ENCODE measurements around the gene UCKL1.
A peak's percentile ranks its signal among the peaks of the same experiment; 100 is the strongest.

Gene UCKL1

DNA sequence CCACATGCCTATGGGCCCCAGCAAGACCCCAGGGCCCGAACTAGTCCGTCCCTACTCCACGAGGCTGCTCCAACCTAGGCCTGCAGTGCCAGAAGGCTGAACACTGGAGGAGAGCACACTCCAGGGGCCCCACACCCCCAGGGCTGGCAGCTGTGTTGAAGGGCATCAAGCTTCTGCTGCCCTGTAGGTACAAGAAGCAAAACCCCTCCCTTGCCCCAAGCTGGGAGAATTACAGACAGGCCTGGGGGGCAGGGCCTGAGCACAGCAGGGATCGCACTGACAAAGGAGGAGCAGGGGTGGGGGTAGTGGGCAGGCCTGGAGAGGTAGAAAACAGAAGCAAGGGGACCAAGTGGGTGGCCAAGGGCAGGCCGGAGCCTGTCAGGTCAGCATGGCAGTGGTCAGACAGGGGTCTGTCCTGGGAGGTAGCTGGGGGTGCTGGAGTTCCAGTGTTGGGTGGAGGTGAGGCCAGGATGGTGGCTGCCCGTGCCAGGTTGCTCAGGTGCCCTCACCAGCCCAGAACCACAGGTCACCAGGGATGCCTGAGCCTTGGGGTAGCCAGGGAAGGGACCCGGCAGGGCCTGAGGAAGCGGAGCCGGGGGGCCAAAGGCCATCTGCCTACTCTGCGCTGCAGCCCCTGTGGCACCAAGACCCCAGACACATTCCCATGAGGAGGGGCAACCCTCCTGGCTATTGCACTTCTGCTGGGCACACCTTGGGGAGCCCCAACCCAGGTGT lies 2.9 kb upstream of the UCKL1 start:
- DNase-seq: no peak

GRCh38 chr20:63958471-63958870 lies 2.3 kb upstream of the UCKL1 start:
- DNase-seq: no peak

GRCh38 chr20:63957690-63958441 lies 1.6 kb upstream of the UCKL1 start:
- DNase-seq: no peak

DNA sequence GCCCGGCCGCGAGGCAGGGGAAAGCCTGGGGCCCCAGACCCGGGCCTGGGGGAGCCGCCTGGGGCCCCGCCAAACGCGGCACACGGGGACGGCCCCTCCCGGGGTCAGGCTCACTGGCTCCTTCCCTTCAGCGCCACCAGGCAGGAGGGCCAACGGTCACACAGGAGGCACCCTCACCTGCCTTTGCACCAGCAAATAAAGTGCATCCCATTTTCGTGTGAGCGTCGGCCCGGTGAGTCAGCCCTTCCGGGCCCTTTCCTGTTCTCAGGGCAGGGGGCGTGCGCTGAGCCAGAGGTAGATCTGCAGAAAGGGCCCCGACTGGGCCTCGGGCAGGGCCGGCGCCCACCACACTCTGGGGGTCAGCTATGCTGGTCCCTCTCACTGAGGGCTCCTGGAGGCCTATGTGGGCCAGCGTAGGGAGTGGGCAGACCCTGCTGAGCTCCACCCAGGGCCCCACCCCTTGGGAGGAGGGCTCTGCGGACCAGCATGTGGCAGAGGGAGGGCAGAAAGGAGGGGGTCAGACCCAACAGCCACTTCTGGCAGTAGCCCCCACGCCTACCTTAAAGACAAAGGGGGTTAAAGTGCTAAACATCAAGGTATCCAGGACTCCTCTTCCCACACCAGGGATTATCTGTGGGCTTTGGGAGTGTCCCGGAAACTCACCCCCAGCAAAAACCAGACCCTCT lies 931 bp upstream of the UCKL1 start:
- DNase-seq: peak; percentile 63

DNA sequence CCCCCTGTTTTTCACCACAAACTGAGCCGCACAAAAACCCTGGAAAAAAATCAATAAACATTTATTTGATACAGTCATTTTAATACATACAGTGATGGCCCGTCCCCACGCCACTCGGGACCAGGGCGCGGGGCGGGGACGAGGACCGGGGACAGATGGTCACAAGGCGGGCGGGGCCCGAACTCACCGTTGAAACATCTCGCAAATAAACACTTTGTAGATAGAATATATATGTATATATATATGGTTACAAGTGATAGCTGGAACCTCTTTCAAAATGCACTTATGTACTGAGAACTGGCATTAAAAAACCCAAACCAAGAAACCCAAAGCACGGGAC lies 418 bp upstream of the UCKL1 start:
- DNase-seq: no peak

- peak; percentile 39 for DNase-seq
Measured at GRCh38 chr20:63955281-63955826, 862 bp downstream of the UCKL1 start.

- no peak for DNase-seq
Measured at GRCh38 chr20:63953764-63954429, 2.3 kb downstream of the UCKL1 start.

DNA sequence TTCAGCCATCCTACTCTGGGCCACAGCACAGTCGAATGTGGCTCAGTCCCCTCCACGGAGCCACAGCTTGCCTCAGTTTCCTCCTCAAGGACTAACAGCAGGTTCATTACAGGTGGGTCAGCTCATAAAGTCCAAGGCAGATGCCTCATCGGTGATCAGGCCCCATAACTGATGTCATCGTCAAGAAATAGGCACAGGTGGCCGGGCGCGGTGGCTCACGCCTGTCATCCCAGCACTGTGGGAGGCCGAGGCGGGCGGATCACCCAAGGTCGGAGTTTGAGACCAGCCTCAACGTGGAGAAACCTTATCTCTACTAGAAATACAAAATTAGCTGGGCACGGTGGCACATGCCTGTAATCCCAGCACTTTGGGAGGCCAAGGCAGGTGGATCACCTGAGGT lies 3.4 kb downstream of the UCKL1 start:
- DNase-seq: no peak

GRCh38 chr20:63952210-63952535 lies 4.0 kb downstream of the UCKL1 start:
- DNase-seq: no peak

- no peak for DNase-seq
Measured at GRCh38 chr20:63951398-63952209, 4.6 kb downstream of the UCKL1 start.

DNA sequence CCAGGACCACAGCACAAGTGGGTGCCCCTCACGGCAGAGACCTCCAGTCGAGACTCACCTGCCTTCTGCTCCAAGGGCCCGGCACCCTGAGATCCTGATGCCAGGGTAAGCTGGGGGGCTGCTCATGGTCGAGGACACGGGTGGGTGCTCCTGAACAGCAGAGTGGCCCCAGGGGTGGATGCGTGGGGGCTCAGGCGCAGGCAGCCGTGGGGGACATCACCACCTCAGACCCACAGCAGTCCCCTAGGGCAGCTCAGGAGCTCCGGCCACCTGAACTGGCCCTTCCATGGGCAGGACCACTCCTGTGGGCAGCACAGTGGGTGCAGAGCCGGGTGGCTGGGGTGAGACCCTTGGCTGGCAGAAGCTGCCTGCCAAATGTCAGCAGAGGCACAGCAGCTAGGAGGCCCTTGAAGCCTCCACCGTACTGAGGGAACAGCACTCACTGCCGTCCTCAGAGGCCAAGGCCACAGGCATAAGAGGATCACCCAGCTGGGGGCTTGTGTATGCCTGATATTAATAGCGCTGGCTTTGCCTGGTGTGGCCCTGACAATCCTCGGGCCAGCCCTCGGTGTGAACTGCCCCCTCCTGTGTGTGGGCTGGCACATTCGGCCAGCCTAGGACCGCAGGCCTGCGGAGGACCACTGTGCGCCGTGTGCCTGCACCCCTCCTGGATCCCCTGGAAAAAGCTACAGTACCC lies 5.4 kb downstream of the UCKL1 start:
- no peak for DNase-seq

DNA sequence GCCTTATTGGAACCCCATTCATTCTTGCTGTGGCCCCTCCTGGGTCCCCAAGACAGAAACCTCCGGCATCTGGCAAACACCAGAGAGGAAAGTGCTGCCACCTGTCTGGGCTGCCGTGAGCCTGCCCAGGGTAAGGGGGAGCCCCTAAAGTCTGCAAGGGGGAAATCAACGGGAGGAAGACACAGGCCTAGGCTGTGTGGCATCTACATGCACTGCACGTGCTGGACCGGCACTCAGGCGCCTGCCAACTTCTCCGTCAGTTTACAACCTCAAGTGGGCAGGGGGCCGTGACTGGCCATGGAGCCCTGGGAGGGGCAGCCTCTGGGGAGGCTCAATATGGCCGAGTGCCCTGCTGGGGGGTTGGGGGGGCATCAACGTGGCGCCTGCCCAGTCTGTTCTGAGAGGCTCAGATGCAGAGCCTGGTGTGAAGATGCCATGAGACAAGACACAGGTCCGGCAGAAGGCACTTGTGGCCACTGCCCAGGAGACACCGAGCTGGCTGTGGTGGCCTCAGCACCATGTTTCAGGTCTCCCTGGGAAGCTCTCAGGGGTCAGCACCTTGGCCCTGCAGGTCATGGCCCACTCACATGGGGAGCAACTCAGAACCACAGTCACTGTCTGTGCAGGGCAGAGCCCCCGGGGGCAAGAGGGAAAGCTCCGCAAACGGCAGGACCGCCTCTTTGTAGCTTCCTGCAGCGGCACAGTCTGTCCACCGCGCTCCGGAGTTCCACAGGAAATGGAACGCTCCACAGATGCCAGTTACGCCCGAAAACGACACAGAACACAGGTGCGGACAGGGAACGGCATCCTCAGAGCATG lies 8.4 kb downstream of the UCKL1 start:
- no peak for DNase-seq

GRCh38 chr20:63946986-63947637 lies 9.1 kb downstream of the UCKL1 start:
- DNase-seq: no peak

GRCh38 chr20:63945921-63946920 lies 10.0 kb downstream of the UCKL1 start:
- no peak for DNase-seq

GRCh38 chr20:63945031-63945658 lies 11.1 kb downstream of the UCKL1 start:
- DNase-seq: no peak

GRCh38 chr20:63944078-63944941 lies 11.9 kb downstream of the UCKL1 start:
- DNase-seq: no peak

DNA sequence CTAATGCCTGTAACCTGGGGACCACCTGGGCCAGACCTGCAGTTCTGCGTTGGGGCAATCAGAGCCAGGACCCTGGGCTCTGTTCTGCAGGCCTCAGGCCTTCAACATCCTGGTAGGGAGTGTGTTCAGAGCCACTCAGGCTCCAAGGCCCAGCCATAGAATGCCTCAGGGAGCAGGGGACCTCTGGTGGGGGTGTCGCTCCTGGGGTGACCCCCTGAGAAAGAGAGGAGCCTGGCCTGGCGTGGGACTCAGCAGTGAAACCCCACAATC lies 12.5 kb downstream of the UCKL1 start:
- DNase-seq: no peak
